GM12874 (cell line): Measurements from ENCODE around the gene CTNS.

Experiments
- TF ChIP-seq, protein P1 (sequence below): IDR thresholded peaks from 2 replicates; pipeline ENCODE4 v1.5.1; 2011; ENCODE audit warnings: low read depth, mild to moderate bottlenecking, control low read depth, low read length, moderate library complexity; ENCODE audit not compliant: insufficient read depth

CTNS gene

GRCh38 chr17:3682033-3682432 lies 45.5 kb downstream of the CTNS start:
- TF ChIP-seq, protein P1, sequence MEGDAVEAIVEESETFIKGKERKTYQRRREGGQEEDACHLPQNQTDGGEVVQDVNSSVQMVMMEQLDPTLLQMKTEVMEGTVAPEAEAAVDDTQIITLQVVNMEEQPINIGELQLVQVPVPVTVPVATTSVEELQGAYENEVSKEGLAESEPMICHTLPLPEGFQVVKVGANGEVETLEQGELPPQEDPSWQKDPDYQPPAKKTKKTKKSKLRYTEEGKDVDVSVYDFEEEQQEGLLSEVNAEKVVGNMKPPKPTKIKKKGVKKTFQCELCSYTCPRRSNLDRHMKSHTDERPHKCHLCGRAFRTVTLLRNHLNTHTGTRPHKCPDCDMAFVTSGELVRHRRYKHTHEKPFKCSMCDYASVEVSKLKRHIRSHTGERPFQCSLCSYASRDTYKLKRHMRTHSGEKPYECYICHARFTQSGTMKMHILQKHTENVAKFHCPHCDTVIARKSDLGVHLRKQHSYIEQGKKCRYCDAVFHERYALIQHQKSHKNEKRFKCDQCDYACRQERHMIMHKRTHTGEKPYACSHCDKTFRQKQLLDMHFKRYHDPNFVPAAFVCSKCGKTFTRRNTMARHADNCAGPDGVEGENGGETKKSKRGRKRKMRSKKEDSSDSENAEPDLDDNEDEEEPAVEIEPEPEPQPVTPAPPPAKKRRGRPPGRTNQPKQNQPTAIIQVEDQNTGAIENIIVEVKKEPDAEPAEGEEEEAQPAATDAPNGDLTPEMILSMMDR = no peak

GRCh38 chr17:3683054-3683511 lies 46.5 kb downstream of the CTNS start:
- TF ChIP-seq, protein P1 = peak; percentile 97

DNA sequence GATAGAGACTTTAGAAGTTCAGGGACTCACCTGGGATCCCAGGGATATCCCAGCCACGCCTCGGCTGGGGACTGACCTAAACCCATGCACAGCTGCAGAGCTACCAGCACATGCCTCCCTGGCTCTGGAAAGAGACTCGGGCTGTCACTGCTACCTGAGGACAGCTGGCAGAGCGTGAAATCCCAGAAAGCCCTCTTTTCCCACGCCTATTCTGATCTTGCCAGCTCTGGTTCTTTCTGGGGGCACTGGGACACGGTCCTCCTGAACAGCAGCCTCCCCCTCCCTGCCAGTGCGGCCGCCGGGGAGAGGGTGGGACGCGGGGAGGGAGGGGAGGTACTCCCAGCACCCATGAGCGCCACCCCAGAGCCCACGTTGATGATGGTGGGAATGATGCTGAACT lies 48.6 kb downstream of the CTNS start:
- TF ChIP-seq, protein P1 = no peak

GRCh38 chr17:3688027-3688553 lies 51.5 kb downstream of the CTNS start:
- TF ChIP-seq, protein P1 = no peak

- TF ChIP-seq, protein P1 = no peak
Measured at GRCh38 chr17:3688852-3689261, 52.3 kb downstream of the CTNS start.

DNA sequence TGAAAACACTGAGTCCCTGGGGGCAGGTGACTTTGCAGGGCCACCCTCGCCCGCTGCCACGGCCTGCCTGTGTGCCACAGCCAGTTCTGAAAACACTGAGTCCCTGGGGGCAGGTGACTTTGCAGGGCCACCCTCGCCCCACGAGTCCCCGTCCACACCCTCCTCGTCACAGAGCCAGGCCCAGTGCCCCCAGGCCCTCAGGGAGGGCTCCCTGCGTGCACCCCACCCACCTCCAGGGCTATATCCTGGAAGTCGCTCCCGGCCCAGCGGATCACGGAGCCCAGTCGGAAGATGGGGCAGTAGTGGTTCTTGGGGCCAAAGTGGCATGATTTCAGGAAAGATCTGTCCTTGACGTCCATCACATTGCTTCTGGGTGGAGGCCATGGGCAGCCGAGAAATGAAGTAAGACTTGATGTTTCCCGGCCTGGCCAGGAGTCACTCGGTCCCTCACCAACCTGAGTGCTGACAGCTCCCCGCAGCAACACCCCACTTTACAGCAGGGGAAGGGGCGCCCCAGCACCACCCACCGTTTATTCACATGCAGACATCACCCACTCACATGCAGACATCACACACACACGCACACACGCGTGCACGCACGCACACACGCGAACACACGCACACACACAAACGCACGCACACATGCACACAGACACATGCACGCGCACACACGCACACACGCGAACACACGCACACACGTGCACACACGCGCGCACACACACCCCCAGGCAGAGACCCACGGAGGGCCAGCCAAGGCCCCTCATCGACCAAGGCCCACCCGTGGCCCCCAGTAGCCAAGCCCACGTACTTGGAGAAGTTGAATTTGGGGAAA lies 52.9 kb downstream of the CTNS start:
- TF ChIP-seq, protein P1 = no peak

- TF ChIP-seq, protein P1 = no peak
Measured at GRCh38 chr17:3690094-3690715, 53.6 kb downstream of the CTNS start.
